Uterus (tissue), 4 donors: Measurements from ENCODE around the gene TMEM273. TPM values are rescaled to one million over a fixed set of nuclear protein-coding genes. Genes with fewer than 3 reads are reported as not detected.

Source experiments
- DNase-seq, 2 donors: peaks; one replicate each; pipeline ENCODE4 v3.0.0-alpha.2; 2019 to 2020
- H3K27ac ChIP-seq, 2 donors: fragments of 200-600 bp; sonication (generic); 1 replicate in 1 of 2; 2 replicates in 1 of 2; pipeline ENCODE4 v1.5.1; 2016 to 2018
- H3K27me3 ChIP-seq, 2 donors: fragments of 200-600 bp; sonication (generic); one replicate each; pipeline ENCODE4 v1.5.1; 2018 to 2019; ENCODE audit warnings: control low read depth in 1 of 2
- H3K36me3 ChIP-seq, 2 donors: fragments of 200-600 bp; sonication (generic); one replicate each; pipeline ENCODE4 v1.5.1; 2019; ENCODE audit warnings: control low read depth in 1 of 2
- H3K4me1 ChIP-seq, 2 donors: fragments of 200-600 bp; sonication (generic); one replicate each; pipeline ENCODE4 v1.5.1; 2018 to 2019; ENCODE audit warnings: control low read depth in 1 of 2
- H3K4me3 ChIP-seq, 2 donors: fragments of 200-600 bp; sonication (generic); 1 replicate in 1 of 2; 2 replicates in 1 of 2; pipeline ENCODE4 v1.5.1; 2018 to 2019; ENCODE audit warnings: mild to moderate bottlenecking in 1 of 2
- H3K9me3 ChIP-seq, 2 donors: fragments of 200-600 bp; sonication (generic); one replicate each; pipeline ENCODE4 v1.5.1; 2019; ENCODE audit warnings: control low read depth in 1 of 2
- CTCF ChIP-seq, 4 experiments: fragments of 200-600 bp in 2 of 4; fragments of 450-650 bp in 2 of 4; sonication (generic) in 2 of 4; IDR thresholded peaks; one replicate each; pipeline ENCODE4 v1.5.1; 2016 to 2019; ENCODE audit warnings: antibody characterized with exemption in 4 of 4, mild to moderate bottlenecking in 2 of 4, moderate library complexity in 1 of 4
- POLR2A ChIP-seq, 2 donors: fragments of 450-650 bp; IDR thresholded peaks; one replicate each; pipeline ENCODE4 v1.6.1; 2016; ENCODE audit warnings: antibody characterized with exemption in 2 of 2, mild to moderate bottlenecking in 1 of 2, moderate library complexity in 1 of 2
- intact Hi-C: fragments of 100-400 bp; cut with DNase I; formaldehyde crosslinking; loops from one replicate; pipeline ENCODE4 v1.15.1; 2023; ENCODE audit warnings: low total_unique reads
- total RNA-seq, 4 donors: library from RNA; depleted of rRNA in 3 of 4; stranded (reverse); fragments of >200 nt in 3 of 4; gene quantifications; one replicate each; pipeline versions ENCODE4 v1.1.0 to v1.2.4, GENCODE V29; 2014 to 2023
- donor health status: DM: yes; HTN: yes; CAD: no.

The TMEM273 gene
- total RNA-seq, 4 donors from 2014 or later: 8.5 to 38.9 (median 14.7) TPM

- DNase-seq: no peak
- Histone ChIP-seq H3K27me3 (no peaks in the 10 kb centered on the region), H3K36me3 (no peaks in the 10 kb centered on the region), H3K4me3 (no peak overlapping the region), H3K27ac (peak overlapping the region; percentile 5 to 23), H3K4me1 (peaks cover 0 to 19% of the 10 kb centered on the region in 2 donors), H3K9me3 (no peaks in the 10 kb centered on the region)
- TF ChIP-seq CTCF (IDR thresholded peaks at IDR 0.05): no peak
- TF ChIP-seq POLR2A (IDR thresholded peaks at IDR 0.05): no peak
- intact Hi-C loops: no loop called here
Observed at GRCh38 chr10:49110684-49111319, 77.4 kb downstream of the TMEM273 start.

- H3K9me3 ChIP-seq: no peaks in the 10 kb centered on the region
- TF ChIP-seq POLR2A (IDR thresholded peaks at IDR 0.05) (no peak), CTCF (IDR thresholded peaks at IDR 0.05) (no peak)
- H3K27ac ChIP-seq: peak overlapping the region in 1 of 2 donors; percentile 5
- no peaks in the 10 kb centered on the region for H3K36me3 ChIP-seq
- intact Hi-C loops: no loop called here
- H3K27me3 ChIP-seq: no peaks in the 10 kb centered on the region
- DNase-seq: peak; percentile 62 to 68
- no peak overlapping the region for H3K4me3 ChIP-seq
- H3K4me1 ChIP-seq: peaks cover 0 to 19% of the 10 kb centered on the region in 2 donors
Observed at GRCh38 chr10:49109669-49110340, 78.4 kb downstream of the TMEM273 start.

GRCh38 chr10:49108656-49109055 is 79.5 kb downstream of the TMEM273 start:
- peaks cover 0 to 19% of the 10 kb centered on the region in 2 donors for H3K4me1 ChIP-seq
- DNase-seq: no peak
- no peak for TF ChIP-seq CTCF (IDR thresholded peaks at IDR 0.05)
- no peak for TF ChIP-seq POLR2A (IDR thresholded peaks at IDR 0.05)
- H3K4me3 ChIP-seq: no peak overlapping the region
- H3K27me3 ChIP-seq: no peaks in the 10 kb centered on the region
- intact Hi-C loops: no loop called here
- no peaks in the 10 kb centered on the region for H3K36me3 ChIP-seq
- peak overlapping the region in 1 of 2 donors; percentile 23 for H3K27ac ChIP-seq
- H3K9me3 ChIP-seq: no peaks in the 10 kb centered on the region

- Histone ChIP-seq H3K27ac (no peak overlapping the region), H3K36me3 (no peaks in the 10 kb centered on the region), H3K4me1 (peaks cover 0 to 19% of the 10 kb centered on the region in 2 donors), H3K9me3 (no peaks in the 10 kb centered on the region), H3K4me3 (no peak overlapping the region), H3K27me3 (no peaks in the 10 kb centered on the region)
- no peak for TF ChIP-seq POLR2A (IDR thresholded peaks at IDR 0.05)
- no peak for TF ChIP-seq CTCF (IDR thresholded peaks at IDR 0.05)
- DNase-seq: no peak
- intact Hi-C loops: no loop called here
Observed at GRCh38 chr10:49107887-49108267, 80.3 kb downstream of the TMEM273 start.

GRCh38 chr10:49107111-49107886 is 80.9 kb downstream of the TMEM273 start:
- H3K27me3 ChIP-seq: no peaks in the 10 kb centered on the region
- no peak for TF ChIP-seq POLR2A (IDR thresholded peaks at IDR 0.05)
- no peak for TF ChIP-seq CTCF (IDR thresholded peaks at IDR 0.05)
- peaks cover 0 to 19% of the 10 kb centered on the region in 2 donors for H3K4me1 ChIP-seq
- intact Hi-C loops: no loop called here
- DNase-seq: no peak
- no peak overlapping the region for H3K27ac ChIP-seq
- H3K4me3 ChIP-seq: no peak overlapping the region
- no peaks in the 10 kb centered on the region for H3K9me3 ChIP-seq
- H3K36me3 ChIP-seq: no peaks in the 10 kb centered on the region
